GM12891 (cell line): ENCODE data around the gene SMG6.
"Not testable (repeated sequence)": the region's sequence is repeated elsewhere in the genome, so short reads cannot be mapped to it uniquely, and the experiment has no call there.

ENCODE experiments used
- DNase-seq: peaks from one replicate; pipeline ENCODE4 v3.0.0; 2011; ENCODE audit warnings: low spot score; ENCODE audit not compliant: insufficient read length
- FAIRE-seq: peaks from 2 replicates; lab custom pipeline; 2011; peaks lifted over from hg19 to GRCh38; lab: Jason Lieb, UNC
- PAX5 ChIP-seq: IDR thresholded peaks from 2 replicates; pipeline ENCODE4 v1.6.1; 2011; ENCODE audit warnings: low read length, moderate library complexity, mild to moderate bottlenecking; ENCODE audit not compliant: insufficient read depth, severe bottlenecking
- POLR2A ChIP-seq: IDR thresholded peaks from 2 replicates; pipeline ENCODE4 v1.6.1; 2011; ENCODE audit warnings: low read depth, low read length, control low read depth
- POLR2AphosphoS5 ChIP-seq: IDR thresholded peaks from 2 replicates; pipeline ENCODE4 v1.6.1; 2011; ENCODE audit warnings: low read depth, low read length, control low read depth
- POU2F2 ChIP-seq: IDR thresholded peaks from 2 replicates; pipeline ENCODE4 v1.6.1; 2011; ENCODE audit warnings: low read depth, mild to moderate bottlenecking, control low read depth, low read length, moderate library complexity
- SPI1 ChIP-seq: IDR thresholded peaks from 2 replicates; pipeline ENCODE4 v1.6.1; 2011; ENCODE audit warnings: low read depth, low read length, control low read depth
- TAF1 ChIP-seq: IDR thresholded peaks from 2 replicates; pipeline ENCODE4 v1.6.1; 2011; ENCODE audit warnings: low read depth, low read length, control low read depth

Gene SMG6

DNA sequence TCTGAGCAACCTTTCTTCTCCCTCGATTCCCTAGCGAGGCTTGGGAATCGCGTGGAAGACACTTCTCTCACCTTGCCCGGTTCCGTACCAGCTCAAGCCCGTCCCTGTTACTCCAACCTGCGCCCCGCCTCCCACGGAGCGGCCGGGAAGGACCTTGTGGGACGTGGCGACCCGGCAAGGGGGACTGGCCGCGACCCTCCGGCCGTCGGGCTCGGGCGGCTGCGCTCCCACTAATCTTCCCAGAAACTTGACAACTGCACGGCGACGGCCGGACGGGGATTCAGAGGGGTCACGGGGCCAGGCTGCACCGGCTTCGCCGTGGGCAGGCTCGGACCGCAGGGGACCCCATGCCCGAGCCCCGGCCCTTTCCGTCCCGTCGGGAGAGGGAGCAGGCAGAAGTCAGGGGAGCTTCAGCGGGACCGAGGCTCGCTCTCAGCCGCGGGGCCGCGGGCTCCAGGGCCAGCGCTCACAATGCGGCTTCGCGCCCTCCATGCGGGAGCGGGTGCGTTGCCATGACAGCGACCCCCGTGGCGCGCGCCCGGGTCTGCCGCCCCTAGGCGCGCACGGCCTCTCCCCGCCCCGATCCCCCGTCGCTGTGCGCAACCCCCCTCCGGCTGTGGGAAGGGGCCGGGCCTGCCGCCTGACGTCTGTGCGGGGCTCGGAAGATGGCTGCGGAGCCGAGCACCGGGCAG is 33.4 kb upstream of the SMG6 start, which contains the start of gene SGSM2:
SGSM2 (plus strand) TSS at position 650 of the 692 bp plus-strand sequence. CDS start 188 bp downstream, outside the sequence.
- DNase-seq (peak; percentile 81), FAIRE-seq (no peak)
- TF ChIP-seq POLR2AphosphoS5, result no peak

DNA sequence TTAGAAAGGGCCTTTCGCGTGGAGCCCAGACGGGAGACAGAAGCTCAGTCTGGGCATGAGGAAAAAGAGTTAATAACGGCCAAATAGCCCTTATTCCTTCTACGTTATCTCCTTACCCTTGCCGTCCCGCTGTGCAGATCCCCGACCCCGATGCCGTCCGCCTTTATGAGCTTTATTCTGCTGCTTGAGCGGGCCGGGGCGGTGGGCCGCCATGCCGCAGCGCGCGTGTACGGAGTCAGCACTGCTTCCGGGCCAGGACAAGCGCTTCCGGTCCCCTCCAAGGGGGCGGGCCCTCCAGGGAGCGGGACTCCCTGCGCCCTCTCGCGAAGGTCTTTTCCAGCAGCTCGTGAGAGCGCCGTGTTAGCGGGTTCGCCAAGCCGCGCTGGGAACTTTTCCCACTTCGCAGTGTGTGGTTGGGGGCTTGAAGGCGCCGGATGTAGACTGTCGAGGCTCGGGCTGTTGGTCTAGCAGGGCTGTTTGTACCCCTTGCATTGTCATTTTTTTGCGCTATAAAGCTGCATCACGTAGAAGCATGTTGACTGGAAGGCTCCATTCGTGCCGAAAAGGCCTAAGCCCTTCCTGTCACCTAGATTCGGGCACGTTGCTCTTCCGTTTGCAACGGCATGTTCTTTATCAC is 32.7 kb upstream of the SMG6 start, which contains the start of gene TSR1:
TSR1 (minus strand) TSS at position 243 of the 637 bp plus-strand sequence; CDS start at position 213, 30 bp downstream.
- peak; percentile 88 for TF ChIP-seq POLR2AphosphoS5
- peak; percentile 82 for TF ChIP-seq POU2F2
- peak; percentile 92 for TF ChIP-seq TAF1
- TF ChIP-seq SPI1, result no peak
- peak; percentile 93 for TF ChIP-seq POLR2A
- no peak for TF ChIP-seq PAX5
- FAIRE-seq (peak; percentile 99), DNase-seq (peak; percentile 98)

DNA sequence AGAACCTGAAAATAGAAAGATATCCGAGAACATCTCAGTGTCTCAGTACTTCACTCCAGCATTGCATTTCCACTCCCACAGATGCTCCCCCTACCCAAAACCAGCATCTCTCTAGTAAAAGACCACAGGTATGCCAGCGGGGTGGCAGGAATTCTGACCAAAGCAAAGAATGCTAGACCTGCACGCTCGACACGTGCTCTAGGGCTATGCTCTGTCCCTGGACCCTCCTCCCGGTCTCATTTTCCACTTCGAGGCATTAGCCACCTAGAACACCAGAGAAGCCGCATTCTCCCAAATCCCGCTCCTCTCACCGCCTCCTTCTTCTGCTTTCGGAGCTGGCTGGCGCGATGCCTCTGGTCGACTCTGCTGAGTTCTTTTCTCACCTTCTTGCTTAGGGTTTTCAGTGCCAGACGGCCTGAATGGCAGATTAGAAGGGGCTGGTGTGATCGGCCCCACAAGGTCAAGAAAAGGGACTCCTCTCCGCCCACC is 32.2 kb upstream of the SMG6 start:
- TF ChIP-seq POLR2AphosphoS5 (no peak), POLR2A (no peak), PAX5 (no peak), POU2F2 (no peak), SPI1 (no peak), TAF1 (no peak)
- FAIRE-seq, result peak; percentile 63

DNA sequence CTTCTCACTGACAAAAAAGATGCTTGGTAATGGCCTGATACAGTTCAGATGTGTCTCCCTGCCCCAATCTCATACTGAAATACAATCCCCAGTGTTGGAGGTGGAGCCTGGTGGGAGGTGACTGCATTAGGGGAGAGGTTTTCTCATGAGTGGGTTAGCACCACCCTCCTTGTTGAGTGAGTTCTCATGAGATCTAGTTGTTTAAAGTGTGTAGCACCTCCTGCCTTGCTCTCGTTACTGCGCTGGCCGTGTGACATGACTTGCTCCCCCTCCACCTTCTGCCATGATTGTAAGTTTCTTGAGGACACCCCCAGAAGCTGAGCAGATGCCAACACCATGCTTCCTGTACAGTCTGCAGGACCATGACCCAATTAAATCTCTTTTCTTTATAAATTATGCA is 27.7 kb upstream of the SMG6 start:
- no peak for DNase-seq
- no peak for FAIRE-seq
- no peak for TF ChIP-seq POLR2A
- no peak for TF ChIP-seq TAF1
- TF ChIP-seq SPI1, result no peak
- no peak for TF ChIP-seq PAX5
- TF ChIP-seq POLR2AphosphoS5, result no peak
- no peak for TF ChIP-seq POU2F2

More for the DNA sequence above, 32.2 kb upstream of the SMG6 start:
- no peak for DNase-seq

DNA sequence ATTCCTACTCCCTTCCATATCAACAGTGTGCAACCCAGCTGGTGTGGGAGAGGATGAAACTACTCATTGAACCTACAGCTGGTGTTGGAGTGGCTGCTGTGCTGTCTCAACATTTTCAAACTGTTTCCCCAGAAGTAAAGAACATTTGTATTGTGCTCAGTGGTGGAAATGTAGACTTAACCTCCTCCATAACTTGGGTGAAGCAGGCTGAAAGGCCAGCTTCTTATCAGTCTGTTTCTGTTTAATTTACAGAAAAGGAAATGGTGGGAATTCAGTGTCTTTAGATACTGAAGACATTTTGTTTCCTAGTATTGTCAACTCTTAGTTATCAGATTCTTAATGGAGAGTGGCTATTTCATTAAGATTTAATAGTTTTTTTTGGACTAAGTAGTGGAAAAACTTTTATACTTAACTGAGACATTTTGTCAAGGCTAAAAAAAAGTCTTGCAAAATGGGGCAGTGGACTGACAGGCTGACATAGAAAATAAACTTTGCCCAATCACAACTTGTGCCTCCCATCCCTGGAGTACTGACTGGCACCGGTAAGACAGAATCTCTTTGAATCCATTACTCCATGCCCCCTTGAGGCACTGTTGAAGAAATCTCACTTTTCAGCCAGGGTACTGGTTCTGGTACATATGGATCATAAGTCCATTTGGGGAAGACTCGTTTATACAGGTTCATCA is 20.2 kb upstream of the SMG6 start:
- no peak for DNase-seq
- TF ChIP-seq POU2F2 (no peak), POLR2A (0 out of 2 replicates have a peak, but pooled peaks have one; percentile 35)
- no peak for FAIRE-seq

DNA sequence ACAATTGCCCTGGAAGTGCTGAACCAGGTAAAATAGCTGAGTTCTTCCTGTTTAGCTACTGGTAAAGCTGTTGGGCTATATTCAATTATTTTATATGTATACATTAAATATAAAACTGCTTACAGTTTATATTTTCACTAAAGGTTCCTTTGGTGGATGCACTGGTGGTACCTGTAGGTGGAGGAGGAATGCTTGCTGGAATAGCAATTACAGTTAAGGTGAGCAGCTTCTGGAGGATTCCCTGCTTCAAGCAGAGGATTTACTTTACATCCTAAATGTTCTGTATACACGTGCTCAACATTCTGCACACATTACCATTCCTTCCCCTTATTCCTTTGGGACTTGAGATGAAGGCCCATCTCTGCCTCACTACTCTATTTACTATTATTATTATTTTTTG is 17.8 kb upstream of the SMG6 start:
- 0 out of 2 replicates have a peak, but pooled peaks have one; percentile 3 for TF ChIP-seq POLR2AphosphoS5
- no peak for TF ChIP-seq POU2F2
- TF ChIP-seq POLR2A, result no peak
- TF ChIP-seq TAF1, result no peak
- no peak for TF ChIP-seq SPI1
- TF ChIP-seq PAX5, result no peak
- DNase-seq (no peak), FAIRE-seq (no peak)

DNA sequence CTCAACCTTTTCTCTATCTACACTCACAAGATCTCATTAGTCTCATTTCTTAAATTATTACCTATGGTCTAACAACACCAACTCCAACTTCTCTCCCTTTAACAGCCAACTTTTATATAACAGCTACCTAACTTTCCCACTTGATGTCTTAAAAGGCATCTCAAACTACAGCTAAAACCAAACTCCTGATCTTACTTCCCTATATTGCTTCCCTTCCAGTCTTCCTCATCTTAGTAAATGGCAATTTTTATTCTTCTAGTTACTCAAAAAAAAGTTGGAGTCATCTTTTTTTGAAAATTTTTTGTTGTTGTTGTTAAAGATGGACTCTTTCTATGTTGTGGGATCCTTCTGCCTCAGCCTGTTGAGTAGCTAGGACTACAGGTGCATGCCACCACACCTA is 15.5 kb upstream of the SMG6 start:
- TF ChIP-seq POLR2A (no peak), PAX5 (no peak), TAF1 (no peak)
- no peak for FAIRE-seq
- DNase-seq, result no peak

DNA sequence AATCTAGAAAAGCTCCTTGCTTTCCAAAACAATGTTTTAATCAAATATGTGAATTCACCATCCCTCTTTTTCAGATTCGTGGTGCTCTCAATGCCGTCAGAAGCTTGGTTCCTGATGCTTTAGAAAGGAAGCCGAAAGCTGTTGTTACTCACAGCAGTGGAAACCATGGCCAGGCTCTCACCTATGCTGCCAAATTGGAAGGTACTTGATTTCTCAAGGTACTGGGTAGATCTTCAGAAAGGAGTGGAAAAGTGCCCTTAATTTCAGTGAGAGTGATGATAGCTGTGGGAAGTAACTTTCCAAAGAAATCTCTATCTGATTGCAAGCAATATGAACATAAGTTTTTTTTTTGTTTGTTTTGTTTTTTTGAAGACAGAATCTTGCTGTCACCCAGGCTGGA is 14.2 kb upstream of the SMG6 start:
- DNase-seq, result no peak
- FAIRE-seq, result no peak
- TF ChIP-seq POLR2A (no peak), TAF1 (no peak), SPI1 (no peak), PAX5 (no peak), POLR2AphosphoS5 (no peak), POU2F2 (no peak)

DNA sequence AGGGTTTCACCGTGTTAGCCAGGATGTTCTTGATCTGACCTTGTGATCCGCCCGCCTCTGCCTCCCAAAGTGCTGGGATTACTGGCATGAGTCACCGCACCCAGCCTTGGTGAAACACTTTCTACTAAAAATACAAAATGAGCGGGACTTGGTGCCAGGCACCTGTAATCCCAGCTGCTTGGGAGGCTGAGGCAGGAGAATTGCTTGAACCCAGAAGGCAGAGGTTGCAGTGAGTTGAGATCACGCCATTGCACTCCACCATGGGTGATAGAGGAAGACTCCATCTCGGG is 13.3 kb upstream of the SMG6 start:
- not testable (repeated sequence) for FAIRE-seq, DNase-seq

DNA sequence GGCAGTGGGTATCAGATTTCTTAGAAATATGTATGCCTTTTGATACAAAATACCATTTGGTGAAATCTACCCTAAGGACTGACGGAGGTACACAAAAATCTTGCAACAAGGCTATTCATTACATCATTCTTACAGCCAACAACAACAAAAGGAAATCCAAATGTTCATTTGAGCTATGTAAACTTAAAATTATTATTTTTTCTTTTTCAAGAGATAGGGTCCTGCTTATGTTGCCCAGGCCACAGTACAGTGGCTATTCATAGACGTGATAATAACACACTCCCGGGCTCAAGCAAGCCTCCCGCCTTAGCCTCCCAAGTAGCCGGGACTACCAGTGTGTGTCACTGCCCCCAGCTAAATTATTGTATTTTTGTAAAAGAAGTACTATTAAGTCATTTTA is 9.2 kb upstream of the SMG6 start:
- DNase-seq (no peak), FAIRE-seq (no peak)
- TF ChIP-seq POLR2A (no peak), SPI1 (no peak), POLR2AphosphoS5 (no peak), TAF1 (no peak), PAX5 (no peak), POU2F2 (no peak)
